ENCODE data around the gene MET.

DNA sequence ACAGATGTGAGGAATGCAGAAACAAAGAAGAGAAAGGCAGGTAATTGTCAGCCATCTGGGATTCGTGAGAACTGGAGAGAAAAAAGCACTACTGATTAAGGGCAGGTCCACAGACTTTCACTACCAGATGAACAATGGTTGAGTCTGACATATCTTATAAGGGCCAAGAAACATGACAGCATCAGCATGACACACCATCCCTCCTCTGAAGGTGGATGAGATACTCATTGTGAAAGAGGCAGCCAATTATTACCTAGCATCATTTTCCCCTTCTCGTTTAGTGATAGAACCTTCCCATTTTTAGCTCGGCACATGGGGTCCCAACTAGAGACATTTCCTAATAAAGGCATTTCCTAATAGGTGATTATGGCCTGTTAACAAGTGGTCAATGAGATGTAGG lies 19.2 kb upstream of the MET start:
- TF ChIP-seq EP300 (IDR thresholded peaks at IDR 0.05) (no peak), CTCF (IDR thresholded peaks at IDR 0.05) (no peak), POLR2A (IDR thresholded peaks at IDR 0.05) (no peak)
